Gastrocnemius medialis (tissue), 4 donors: ENCODE data around the gene NPAS1. TPM values are rescaled to one million over a fixed set of nuclear protein-coding genes. Genes with fewer than 3 reads are reported as not detected.

Experiments
- ATAC-seq, 2 donors: fragments of 150-250 bp; one replicate each; pipeline ENCODE4 v1.9.1; 2016
- DNase-seq, 2 donors: peaks; one replicate each; pipeline ENCODE4 v3.0.0-alpha.2; 2019
- H3K27ac ChIP-seq, 4 donors: fragments of 200-600 bp; sonication (generic); 1 replicate in 1 of 4; 2 replicates in 3 of 4; pipeline ENCODE4 v1.5.1; 2016 to 2018; ENCODE audit warnings: mild to moderate bottlenecking in 2 of 4, moderate library complexity in 1 of 4
- H3K27me3 ChIP-seq, 3 donors: fragments of 200-600 bp; sonication (generic) in 2 of 3; 1 replicate in 1 of 3; 2 replicates in 2 of 3; pipeline versions ENCODE4 v1.5.1 to v1.6.0; 2016 to 2019; ENCODE audit warnings: mild to moderate bottlenecking in 1 of 3, moderate library complexity in 1 of 3
- H3K36me3 ChIP-seq, 2 donors: fragments of 200-600 bp; sonication (generic) in 1 of 2; one replicate each; pipeline ENCODE4 v1.5.1; 2017 to 2018
- H3K4me1 ChIP-seq, 2 donors: fragments of 200-600 bp; sonication (generic) in 1 of 2; one replicate each; pipeline ENCODE4 v1.5.1; 2016 to 2017; ENCODE audit warnings: mild to moderate bottlenecking in 2 of 2
- H3K4me3 ChIP-seq, 4 donors: fragments of 200-600 bp; sonication (generic) in 3 of 4; 1 replicate in 1 of 4; 2 replicates in 3 of 4; pipeline ENCODE4 v1.5.1; 2016 to 2019; ENCODE audit warnings: mild to moderate bottlenecking in 2 of 4
- H3K9me3 ChIP-seq, 3 donors: fragments of 200-600 bp; sonication (generic) in 2 of 3; 1 replicate in 1 of 3; 2 replicates in 2 of 3; pipeline ENCODE4 v1.5.1; 2016 to 2019
- POLR2A ChIP-seq, 2 donors: fragments of 450-650 bp; IDR thresholded peaks; one replicate each; pipeline ENCODE4 v1.6.1; 2017; ENCODE audit warnings: antibody characterized with exemption in 2 of 2, mild to moderate bottlenecking in 2 of 2, moderate library complexity in 2 of 2
- in situ Hi-C, 4 donors: fragments of 200-750 bp; cut with MboI; loops; one replicate each; pipeline versions ENCODE4 v1.15.0 to v1.8.0; 2017; ENCODE audit warnings: low sequenced_read_pairs in 4 of 4
- intact Hi-C: fragments of 100-400 bp; cut with DNase I; formaldehyde crosslinking; loops from one replicate; pipeline ENCODE4 v1.15.1; 2023; ENCODE audit warnings: low total_unique reads
- total RNA-seq, 4 donors: library from RNA; depleted of rRNA; stranded (reverse); fragments of >200 nt; gene quantifications; one replicate each; pipeline versions ENCODE4 v1.1.0 to v1.2.3, GENCODE V29; 2016
- TF ChIP-seq, protein P1 (sequence below), 5 experiments: fragments of 450-650 bp in 3 of 5; fragments of 200-600 bp in 2 of 5; sonication (generic) in 2 of 5; IDR thresholded peaks in 4 of 5; conservative IDR thresholded peaks in 1 of 5; 1 replicate in 4 of 5; 2 replicates in 1 of 5; pipeline ENCODE4 v1.5.1; 2016 to 2019; ENCODE audit warnings: antibody characterized with exemption in 5 of 5, mild to moderate bottlenecking in 3 of 5, moderate library complexity in 3 of 5

Gene NPAS1
- total RNA-seq, 4 donors from 2014 or later = 0.61 to 1.1 TPM; not detected in 2

DNA sequence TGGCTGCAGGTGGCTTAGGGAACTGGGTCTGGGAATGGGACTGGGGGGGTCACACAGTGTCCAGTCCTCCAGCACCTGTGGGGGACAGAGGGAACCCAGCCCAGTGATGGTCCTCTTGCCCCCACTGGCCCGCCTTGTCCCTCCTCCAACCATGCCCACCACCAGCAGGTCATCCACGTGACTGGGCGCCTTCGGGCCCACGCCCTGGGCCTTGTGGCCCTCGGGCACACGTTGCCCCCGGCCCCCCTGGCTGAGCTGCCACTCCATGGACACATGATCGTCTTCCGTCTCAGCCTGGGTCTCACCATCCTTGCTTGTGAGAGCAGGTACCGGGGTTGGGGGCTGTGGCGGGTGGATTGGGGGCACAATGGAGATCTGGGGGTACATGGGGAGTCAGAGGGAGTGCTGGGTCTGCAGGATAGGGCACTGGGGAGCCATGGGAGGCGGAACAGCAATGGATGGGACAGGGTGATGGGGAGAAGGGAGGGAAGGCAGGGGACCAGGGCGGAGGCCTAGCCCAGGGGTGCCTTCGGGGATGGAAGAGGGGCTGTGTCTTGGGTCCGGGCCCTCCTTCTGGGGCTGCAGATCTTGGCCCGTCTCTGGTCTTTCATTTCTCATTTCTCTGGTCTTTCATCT lies 19.7 kb downstream of the NPAS1 start:
- peaks cover 4 to 8% (median 6%) of the 10 kb centered on the region in 3 donors for H3K27me3 ChIP-seq
- ATAC-seq (no peak), DNase-seq (no peak)
- H3K9me3 ChIP-seq = no peaks in the 10 kb centered on the region
- H3K4me3 ChIP-seq = no peak overlapping the region
- no peaks in the 10 kb centered on the region for H3K36me3 ChIP-seq
- intact Hi-C loops = no loop called here
- in situ Hi-C loops = loop anchor here in 3 of 4 donors (10.0 kb wide), 1 partner anchor 85 kb away; no protein-coding TSS in a partner anchor
- no peak overlapping the region for H3K27ac ChIP-seq
- peaks cover 5 to 12% of the 10 kb centered on the region in 2 donors for H3K4me1 ChIP-seq
- TF ChIP-seq, protein P1, sequence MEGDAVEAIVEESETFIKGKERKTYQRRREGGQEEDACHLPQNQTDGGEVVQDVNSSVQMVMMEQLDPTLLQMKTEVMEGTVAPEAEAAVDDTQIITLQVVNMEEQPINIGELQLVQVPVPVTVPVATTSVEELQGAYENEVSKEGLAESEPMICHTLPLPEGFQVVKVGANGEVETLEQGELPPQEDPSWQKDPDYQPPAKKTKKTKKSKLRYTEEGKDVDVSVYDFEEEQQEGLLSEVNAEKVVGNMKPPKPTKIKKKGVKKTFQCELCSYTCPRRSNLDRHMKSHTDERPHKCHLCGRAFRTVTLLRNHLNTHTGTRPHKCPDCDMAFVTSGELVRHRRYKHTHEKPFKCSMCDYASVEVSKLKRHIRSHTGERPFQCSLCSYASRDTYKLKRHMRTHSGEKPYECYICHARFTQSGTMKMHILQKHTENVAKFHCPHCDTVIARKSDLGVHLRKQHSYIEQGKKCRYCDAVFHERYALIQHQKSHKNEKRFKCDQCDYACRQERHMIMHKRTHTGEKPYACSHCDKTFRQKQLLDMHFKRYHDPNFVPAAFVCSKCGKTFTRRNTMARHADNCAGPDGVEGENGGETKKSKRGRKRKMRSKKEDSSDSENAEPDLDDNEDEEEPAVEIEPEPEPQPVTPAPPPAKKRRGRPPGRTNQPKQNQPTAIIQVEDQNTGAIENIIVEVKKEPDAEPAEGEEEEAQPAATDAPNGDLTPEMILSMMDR (IDR thresholded peaks at IDR 0.05 in 4 of 5, conservative IDR thresholded peaks at IDR 0.05 in 1 of 5) = no peak
- no peak for TF ChIP-seq POLR2A (IDR thresholded peaks at IDR 0.05)

DNA sequence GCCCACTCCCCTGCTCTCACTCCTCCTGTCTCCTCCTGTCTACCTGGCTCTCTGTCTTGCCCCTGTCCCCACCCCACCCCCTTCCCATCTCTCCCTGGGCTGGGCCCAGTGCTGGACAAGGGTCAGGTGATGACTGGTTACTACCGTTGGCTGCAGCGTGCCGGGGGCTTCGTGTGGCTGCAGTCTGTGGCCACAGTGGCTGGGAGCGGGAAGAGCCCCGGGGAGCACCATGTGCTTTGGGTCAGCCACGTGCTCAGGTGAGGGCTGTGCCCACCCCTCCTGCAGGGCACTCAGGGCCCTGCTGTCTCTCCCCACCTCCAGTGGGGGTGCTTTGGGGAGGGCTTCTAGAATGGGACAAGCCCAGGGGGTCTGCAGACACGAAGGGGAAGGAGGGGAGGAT lies 21.2 kb downstream of the NPAS1 start:
- H3K27me3 ChIP-seq = no peaks in the 10 kb centered on the region
- H3K36me3 ChIP-seq = no peaks in the 10 kb centered on the region
- DNase-seq (no peak), ATAC-seq (no peak)
- H3K27ac ChIP-seq = no peak overlapping the region
- H3K4me1 ChIP-seq = peaks cover 0 to 6% of the 10 kb centered on the region in 2 donors
- H3K4me3 ChIP-seq = no peak overlapping the region
- no peaks in the 10 kb centered on the region for H3K9me3 ChIP-seq
- TF ChIP-seq, protein P1 (IDR thresholded peaks at IDR 0.05 in 4 of 5, conservative IDR thresholded peaks at IDR 0.05 in 1 of 5) = no peak
- no peak for TF ChIP-seq POLR2A (IDR thresholded peaks at IDR 0.05)
- in situ Hi-C loops = no loop called here
- intact Hi-C loops = no loop called here

DNA sequence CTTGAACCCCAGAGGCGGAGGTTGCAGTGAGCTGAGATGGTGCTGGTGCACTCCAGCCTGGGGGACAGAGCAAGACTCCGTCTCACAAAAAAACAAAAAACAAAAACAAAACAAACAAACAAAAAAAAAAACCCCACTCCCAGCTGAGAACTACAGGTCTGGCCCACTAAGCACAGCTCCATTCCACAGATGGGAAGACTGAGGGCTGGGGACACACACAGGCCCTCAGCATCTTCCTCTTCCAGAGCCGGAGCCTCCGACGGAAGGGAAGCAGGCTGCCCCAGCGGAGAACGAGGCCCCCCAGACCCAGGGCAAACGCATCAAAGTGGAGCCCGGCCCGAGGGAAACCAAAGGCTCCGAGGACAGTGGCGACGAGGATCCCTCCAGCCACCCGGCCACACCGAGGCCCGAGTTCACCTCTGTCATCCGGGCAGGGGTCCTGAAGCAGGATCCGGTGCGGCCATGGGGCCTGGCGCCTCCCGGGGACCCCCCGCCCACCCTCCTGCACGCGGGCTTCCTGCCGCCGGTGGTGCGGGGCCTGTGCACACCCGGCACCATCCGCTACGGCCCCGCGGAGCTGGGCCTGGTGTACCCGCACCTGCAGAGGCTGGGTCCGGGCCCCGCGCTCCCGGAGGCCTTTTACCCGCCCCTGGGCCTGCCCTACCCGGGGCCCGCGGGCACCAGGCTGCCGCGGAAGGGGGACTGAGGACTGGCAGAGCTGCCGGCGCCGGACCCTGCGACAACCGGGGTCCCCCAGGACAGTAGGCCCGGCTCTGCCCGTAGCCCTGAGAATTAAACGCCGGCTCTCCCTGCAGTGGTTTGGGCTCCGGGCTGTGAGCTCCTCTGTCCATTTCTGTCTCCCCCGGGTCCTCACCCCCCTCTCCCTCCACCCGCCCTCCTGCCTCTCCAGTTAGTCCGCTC lies 25.6 kb downstream of the NPAS1 start:
- Histone ChIP-seq H3K9me3 (no peaks in the 10 kb centered on the region), H3K27me3 (no peaks in the 10 kb centered on the region), H3K36me3 (no peaks in the 10 kb centered on the region), H3K27ac (no peak overlapping the region), H3K4me3 (no peak overlapping the region), H3K4me1 (peaks cover 5 to 8% of the 10 kb centered on the region in 2 donors)
- TF ChIP-seq, protein P1 (IDR thresholded peaks at IDR 0.05 in 4 of 5, conservative IDR thresholded peaks at IDR 0.05 in 1 of 5) = no peak
- TF ChIP-seq POLR2A (IDR thresholded peaks at IDR 0.05) = no peak
- ATAC-seq (no peak), DNase-seq (no peak)
- in situ Hi-C loops = no loop called here
- intact Hi-C loops = no loop called here

DNA sequence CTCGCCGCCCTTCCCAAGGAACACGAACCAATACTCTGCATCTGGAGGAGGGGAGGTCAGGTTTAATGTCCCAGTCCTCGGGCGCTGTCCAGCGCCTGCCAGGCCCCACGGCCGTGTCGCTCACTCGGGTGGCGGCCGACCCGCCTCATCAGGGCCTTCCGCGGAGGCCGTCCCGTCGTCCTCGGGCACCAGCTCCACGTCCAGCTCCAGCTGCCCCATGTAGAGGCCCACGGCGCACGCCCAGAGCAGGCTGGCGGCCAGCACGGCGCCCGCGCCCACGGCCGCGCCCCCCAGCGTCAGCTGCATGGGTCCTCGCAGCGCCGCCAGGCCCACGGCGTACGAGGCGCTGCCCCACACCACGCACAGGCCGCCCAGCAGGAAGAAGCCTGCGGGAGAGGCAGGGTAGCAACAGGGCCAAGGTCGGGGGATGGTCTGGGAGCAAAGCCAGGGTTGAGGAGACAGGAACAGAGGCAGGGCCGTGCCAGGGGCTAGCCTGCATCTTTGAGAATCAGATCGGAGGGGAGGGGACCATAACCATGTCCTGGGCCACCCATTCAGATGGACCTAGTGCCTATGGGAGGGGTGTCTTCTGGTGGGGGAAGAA lies 26.3 kb downstream of the NPAS1 start:
- no peak for ATAC-seq

More for the DNA sequence above, 26.3 kb downstream of the NPAS1 start:
- H3K9me3 ChIP-seq = no peaks in the 10 kb centered on the region
- no peak for TF ChIP-seq POLR2A (IDR thresholded peaks at IDR 0.05)
- TF ChIP-seq, protein P1 (IDR thresholded peaks at IDR 0.05 in 4 of 5, conservative IDR thresholded peaks at IDR 0.05 in 1 of 5) = no peak
- no peak for DNase-seq
- H3K4me1 ChIP-seq = peaks cover 5 to 8% of the 10 kb centered on the region in 2 donors
- in situ Hi-C loops = no loop called here
- H3K36me3 ChIP-seq = no peaks in the 10 kb centered on the region
- intact Hi-C loops = no loop called here
- H3K27ac ChIP-seq = no peak overlapping the region
- H3K4me3 ChIP-seq = no peak overlapping the region
- no peaks in the 10 kb centered on the region for H3K27me3 ChIP-seq
